Stimulated activated CD8-positive, alpha-beta memory T cell treated with anti-CD3 and anti-CD28 coated beads, Interleukin-15, amount 100 ng/mL, for 48 hours (primary cell): ENCODE measurements around the gene CHMP4B.

Experiments used
- DNase-seq, 2 donors: peaks; one replicate each; pipeline ENCODE4 v3.0.0-alpha.2; 2020; ENCODE audit warnings: low read depth in 2 of 2

The CHMP4B gene

GRCh38 chr20:33863440-33864323 is 52.5 kb downstream of the CHMP4B start:
- no peak for DNase-seq

- DNase-seq: no peak
Observed at GRCh38 chr20:33864324-33864963, 53.3 kb downstream of the CHMP4B start.

DNA sequence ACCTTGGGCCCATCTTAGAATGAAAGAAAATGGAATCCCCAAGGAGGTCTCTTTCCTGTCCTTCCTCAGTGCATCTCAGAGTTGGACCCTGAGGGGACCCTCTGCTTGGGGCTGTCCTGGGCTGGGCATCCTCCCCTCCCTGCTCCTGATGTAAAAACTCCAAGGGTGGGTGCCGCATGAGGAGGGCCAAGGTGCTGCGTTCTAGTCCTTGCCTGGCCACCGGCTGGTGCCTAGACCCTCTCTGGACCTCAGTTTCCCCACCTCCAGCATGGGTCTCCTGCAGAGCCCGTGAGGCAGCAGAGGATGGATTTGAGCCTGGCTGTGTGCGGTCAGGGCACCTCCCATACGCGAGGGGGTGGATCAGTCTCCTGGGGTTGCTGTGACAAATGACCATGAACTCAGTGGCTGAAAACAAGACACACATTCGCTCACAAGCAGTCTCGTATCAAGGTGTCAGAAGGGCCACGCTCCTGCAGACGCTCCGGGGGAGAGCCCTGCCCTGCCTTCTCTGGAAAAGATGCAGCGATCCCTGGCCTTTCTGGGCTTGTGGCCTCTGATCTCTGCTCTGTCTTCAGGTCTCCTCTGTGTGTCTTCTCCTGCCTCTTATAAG is 54.7 kb downstream of the CHMP4B start:
- DNase-seq: no peak

DNA sequence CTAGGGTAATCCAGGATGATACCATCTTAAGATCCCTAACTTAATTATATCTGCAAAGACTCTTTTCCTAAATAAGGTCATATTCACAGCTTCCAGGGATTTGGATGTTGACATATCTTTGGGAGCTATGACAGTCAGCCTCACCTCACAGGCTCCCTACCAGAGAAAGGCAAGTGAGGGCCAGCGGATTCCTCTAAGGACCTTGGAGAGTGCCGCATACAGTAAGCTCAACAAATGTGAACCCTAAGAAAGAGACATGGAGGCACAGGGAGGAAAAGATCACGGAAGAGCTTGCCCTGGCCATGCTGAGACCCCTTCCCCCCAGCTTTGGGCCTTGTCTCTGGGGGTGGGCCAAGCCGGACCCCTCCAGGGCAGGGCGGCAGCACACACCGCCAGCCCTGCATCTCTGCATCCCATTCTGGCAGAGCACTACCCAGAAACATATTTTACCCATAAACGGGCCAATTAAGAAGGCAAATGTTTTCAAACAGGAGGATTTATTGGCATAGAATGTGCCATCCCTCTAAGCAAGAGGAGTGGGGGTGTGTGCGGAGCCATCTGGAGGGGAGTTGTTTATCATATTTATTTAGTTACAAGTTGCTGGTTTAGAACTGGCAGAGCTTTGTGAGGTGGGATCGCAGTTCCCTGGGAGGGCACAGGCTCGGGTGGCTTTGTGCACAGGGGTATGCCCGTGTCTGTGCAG is 55.4 kb downstream of the CHMP4B start:
- DNase-seq: no peak

- no peak for DNase-seq
Observed at GRCh38 chr20:33868042-33868441, 56.9 kb downstream of the CHMP4B start.

DNA sequence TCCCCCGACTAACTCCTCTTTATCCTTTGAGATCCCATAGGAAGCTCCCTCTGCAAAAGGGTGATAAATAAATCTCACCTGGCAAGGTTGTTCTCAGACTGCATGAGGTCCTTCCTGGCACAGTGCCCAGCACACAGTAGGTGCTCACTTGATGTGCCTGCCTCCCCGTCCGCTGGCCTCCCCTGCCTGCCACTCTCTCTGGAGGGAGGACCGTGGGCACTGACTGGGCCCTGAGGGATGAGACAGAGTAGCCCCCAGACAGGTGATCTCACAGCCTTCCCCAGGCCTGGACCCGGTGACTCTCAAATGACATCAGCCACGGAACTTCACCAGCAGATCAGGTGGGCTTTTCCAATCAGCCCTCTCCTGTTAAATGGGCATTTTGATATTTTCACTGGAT is 57.4 kb downstream of the CHMP4B start:
- no peak for DNase-seq

DNA sequence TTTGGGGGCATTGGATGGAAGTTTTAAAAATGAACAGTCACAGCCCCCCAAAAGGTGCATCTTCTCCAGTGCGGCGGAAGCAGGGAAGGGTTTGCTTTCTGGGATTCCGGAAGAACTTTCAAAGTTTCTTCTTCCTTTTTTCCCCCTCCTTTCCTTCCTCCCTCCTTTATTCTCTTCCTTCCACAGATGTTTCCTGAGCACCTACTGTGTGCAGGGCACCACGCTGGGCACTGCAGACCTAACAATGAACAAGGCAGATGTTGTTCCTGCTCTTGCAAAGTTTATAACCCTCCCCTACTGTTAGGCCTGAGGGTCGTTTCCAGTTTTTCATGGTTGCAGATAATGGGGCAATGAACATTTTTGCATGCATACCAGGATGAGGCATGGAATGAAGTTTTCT is 58.1 kb downstream of the CHMP4B start:
- no peak for DNase-seq

GRCh38 chr20:33871362-33871761 is 60.2 kb downstream of the CHMP4B start:
- no peak for DNase-seq

DNA sequence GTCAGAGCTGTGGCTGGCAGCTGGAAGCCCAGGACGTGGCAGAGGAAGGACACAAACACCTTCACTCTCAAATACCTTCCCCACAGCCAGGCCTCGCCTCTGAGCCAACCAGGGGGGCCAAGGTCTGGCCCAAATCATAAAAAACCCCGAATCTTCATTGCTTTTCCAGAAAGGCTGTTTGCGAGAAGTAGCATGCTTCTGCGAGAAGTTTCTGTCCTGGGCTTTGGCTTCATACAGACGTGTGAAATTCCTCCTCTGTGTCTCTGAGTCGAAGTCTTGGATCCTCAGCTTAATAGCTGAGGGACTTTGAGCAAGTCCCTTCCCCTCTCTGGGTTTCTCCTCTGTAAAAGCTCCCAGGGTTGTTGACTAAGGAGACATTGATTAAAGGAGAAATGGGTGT is 63.0 kb downstream of the CHMP4B start:
- no peak for DNase-seq

GRCh38 chr20:33875055-33875454 is 63.9 kb downstream of the CHMP4B start:
- DNase-seq: no peak

DNA sequence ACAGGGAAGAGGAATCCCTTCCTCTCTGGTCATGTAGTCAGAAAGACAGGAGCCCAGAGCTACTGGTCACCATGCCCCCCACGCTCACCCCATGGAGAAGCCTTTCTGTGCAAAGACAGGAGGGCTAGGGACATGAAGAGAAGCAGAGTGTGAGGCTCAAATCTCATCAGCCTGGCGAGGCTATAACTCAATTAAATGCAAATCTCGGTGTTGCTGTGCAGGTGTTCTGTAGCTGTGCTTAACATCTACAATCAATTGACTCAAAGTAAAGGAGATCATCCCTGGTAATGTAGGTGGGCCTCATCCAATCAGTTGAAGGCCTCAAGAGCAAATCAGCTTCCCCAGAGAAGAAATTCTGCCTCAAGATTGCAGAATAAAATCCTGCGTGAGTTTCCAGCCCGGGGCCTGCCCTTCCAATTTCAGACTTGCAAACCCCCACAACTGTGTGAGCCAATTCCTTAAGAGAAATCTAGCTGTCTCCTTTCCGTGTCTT is 64.4 kb downstream of the CHMP4B start:
- no peak for DNase-seq

DNA sequence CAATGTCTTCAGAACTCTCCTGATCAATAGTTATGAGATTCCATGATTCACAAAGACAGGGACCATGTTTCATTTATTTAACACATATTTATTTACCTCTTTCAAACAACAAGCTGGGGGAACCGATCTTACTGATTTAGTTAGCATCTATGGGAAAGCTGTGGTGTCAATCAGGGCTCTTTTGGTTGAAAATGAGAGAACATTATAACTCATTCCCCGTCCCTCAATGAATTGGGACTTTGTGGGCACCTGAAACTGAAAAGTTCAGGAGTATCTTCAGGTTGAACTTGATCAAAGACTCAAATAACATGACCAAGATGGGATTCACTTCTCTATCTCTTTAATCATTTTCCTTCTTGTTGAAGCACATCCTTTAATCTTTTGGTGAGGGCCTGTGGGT is 67.4 kb downstream of the CHMP4B start:
- no peak for DNase-seq

- DNase-seq: no peak
Observed at GRCh38 chr20:33880396-33880795, 69.2 kb downstream of the CHMP4B start.

DNA sequence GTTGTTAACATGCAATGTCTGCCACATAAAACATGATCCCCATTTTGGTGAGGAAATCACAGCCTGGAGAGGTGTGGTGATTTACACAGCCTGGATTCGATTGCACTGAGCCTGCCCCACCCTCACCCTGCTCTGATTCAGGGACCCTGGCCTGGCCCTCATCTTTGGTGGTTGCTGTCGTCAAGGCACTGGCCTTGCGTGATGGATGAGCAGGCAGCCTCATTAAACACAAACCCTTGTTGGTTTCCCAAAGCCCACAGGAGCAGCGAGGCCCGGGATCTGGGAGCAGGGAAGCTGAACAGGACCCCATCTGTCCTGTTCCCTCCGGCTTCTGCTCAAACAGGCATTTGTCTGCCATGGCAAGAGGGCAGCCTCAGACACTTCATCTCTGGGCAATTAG is 70.8 kb downstream of the CHMP4B start:
- DNase-seq: no peak

- DNase-seq: no peak
Observed at GRCh38 chr20:33882481-33882880, 71.3 kb downstream of the CHMP4B start.

DNA sequence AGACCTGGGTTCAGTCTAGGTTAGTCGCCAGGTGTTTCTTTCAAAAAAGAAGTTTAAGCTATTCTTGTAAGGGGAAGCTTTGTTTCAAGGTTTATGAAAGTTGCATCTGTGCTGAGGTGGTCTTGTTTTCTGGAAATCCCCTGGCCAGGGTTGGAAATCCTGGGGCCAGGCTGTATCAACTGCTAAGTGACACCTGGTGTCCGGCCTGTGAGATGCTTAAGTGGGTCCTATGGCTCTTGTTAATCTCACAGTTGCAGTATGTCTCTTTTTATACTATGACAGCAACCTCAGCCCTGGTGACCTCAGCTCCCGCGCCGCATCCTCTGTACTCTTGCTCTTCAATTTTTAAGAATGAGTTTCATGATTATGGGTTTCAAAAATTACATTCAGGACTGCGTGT is 72.0 kb downstream of the CHMP4B start:
- no peak for DNase-seq

DNA sequence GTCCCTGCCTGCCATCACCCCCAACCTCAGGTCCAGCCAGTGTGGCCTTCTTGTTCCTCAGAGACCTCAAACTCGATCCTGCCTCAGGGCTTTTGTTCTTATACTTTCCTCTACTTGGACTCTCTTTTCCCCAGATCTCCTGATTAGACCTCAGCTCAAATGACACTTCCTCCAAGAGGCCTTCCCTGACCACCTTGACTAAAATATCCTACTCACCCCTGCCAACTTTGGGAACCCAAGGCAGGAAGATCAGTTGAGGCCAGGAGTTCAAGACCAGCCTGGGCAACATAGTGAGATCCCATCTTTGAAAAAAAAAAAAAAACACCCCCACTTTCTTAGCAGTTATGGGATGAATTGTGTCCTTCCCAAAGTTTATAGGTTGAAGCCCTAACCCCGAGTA is 73.5 kb downstream of the CHMP4B start:
- DNase-seq: no peak

- DNase-seq: no peak
Observed at GRCh38 chr20:33889312-33889711, 78.2 kb downstream of the CHMP4B start.

GRCh38 chr20:33890557-33890956 is 79.4 kb downstream of the CHMP4B start:
- no peak for DNase-seq

DNA sequence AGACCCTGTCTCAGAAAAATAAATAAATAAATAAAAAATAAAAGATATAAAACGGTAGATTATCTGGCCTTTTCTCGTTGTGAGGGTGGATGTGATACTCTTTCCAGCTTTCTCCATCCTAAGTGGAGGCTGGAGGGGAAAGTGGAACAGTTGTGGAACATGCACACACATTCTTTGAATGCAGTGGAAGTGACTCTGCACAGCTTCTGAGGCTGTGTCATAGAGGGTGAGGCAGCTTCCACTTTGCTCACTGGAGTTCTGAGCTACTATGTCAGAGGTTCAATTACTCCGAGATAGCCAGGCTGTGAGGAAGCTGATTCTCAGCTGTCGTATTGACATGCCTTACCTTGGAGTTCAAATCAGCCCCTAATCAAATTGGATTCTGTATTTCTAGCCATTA is 82.2 kb downstream of the CHMP4B start:
- DNase-seq: no peak

DNA sequence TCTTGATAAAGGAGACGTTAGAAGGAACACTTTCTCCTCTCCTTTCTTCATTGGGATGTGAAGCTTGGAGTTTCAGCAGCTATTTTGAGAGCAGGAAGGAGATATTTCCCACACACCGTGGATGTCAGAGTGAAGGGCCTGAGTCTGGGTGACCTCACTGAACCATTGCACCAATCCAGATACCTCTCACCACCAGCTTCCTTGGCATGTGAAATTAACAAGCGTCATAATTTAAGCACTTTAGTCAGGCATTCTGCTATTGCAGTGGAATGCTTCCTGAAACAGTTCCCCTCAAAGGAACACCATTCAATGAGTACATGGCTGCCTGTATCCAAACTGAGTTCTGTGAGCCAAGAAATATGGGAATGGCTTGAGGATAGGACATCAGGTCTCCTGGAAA is 83.7 kb downstream of the CHMP4B start:
- DNase-seq: no peak

- DNase-seq: no peak
Observed at GRCh38 chr20:33896509-33896908, 85.4 kb downstream of the CHMP4B start.
